ENCODE data around the gene TBC1D22A. TPM values are rescaled to one million over a fixed set of nuclear protein-coding genes. Genes with fewer than 3 reads are reported as not detected.
A peak's percentile ranks its signal among the peaks of the same experiment; 100 is the strongest.

The TBC1D22A gene
- total RNA-seq, 1 donor from 2014 or later: 28.9 TPM

- no peak for DNase-seq (ENCODE audit: extremely low spot score, unreplicated experiment)
- no peak overlapping the region for H3K4me3 Mint-ChIP-seq (ENCODE audit: unreplicated experiment)
- no peaks in the 10 kb centered on the region for H3K27me3 Mint-ChIP-seq (ENCODE audit: unreplicated experiment)
- H3K36me3 Mint-ChIP-seq (ENCODE audit: unreplicated experiment): peaks cover 23% of the 10 kb centered on the region
- H3K9me3 Mint-ChIP-seq (ENCODE audit: unreplicated experiment): no peaks in the 10 kb centered on the region
- no peak for TF ChIP-seq CTCF (IDR thresholded peaks at IDR 0.05)
- H3K27ac Mint-ChIP-seq (ENCODE audit: unreplicated experiment): peak overlapping the region; percentile 9
- H3K4me1 Mint-ChIP-seq (ENCODE audit: unreplicated experiment): peaks cover 3% of the 10 kb centered on the region
These were observed 133.7 kb downstream of the TBC1D22A start for GRCh38 chr22:46896166-46896565.

GRCh38 chr22:46896568-46897245, 134.3 kb downstream of the TBC1D22A start:
- Mint-ChIP-seq H3K4me1 (ENCODE audit: unreplicated experiment) (peaks cover 3% of the 10 kb centered on the region), H3K27me3 (ENCODE audit: unreplicated experiment) (no peaks in the 10 kb centered on the region), H3K27ac (ENCODE audit: unreplicated experiment) (no peak overlapping the region), H3K9me3 (ENCODE audit: unreplicated experiment) (no peaks in the 10 kb centered on the region), H3K4me3 (ENCODE audit: unreplicated experiment) (no peak overlapping the region), H3K36me3 (ENCODE audit: unreplicated experiment) (peaks cover 22% of the 10 kb centered on the region)
- TF ChIP-seq CTCF (IDR thresholded peaks at IDR 0.05): no peak
- no peak for DNase-seq (ENCODE audit: extremely low spot score, unreplicated experiment)

- Mint-ChIP-seq H3K27ac (ENCODE audit: unreplicated experiment) (no peak overlapping the region), H3K9me3 (ENCODE audit: unreplicated experiment) (no peaks in the 10 kb centered on the region), H3K27me3 (ENCODE audit: unreplicated experiment) (no peaks in the 10 kb centered on the region), H3K36me3 (ENCODE audit: unreplicated experiment) (peaks cover 22% of the 10 kb centered on the region), H3K4me1 (ENCODE audit: unreplicated experiment) (peaks cover 3% of the 10 kb centered on the region), H3K4me3 (ENCODE audit: unreplicated experiment) (no peak overlapping the region)
- DNase-seq (ENCODE audit: extremely low spot score, unreplicated experiment): no peak
- no peak for TF ChIP-seq CTCF (IDR thresholded peaks at IDR 0.05)
These were observed 134.8 kb downstream of the TBC1D22A start for GRCh38 chr22:46897246-46897623.

GRCh38 chr22:46900549-46900948, 138.1 kb downstream of the TBC1D22A start:
- Mint-ChIP-seq H3K4me1 (ENCODE audit: unreplicated experiment) (peaks cover 3% of the 10 kb centered on the region), H3K27ac (ENCODE audit: unreplicated experiment) (no peak overlapping the region), H3K9me3 (ENCODE audit: unreplicated experiment) (no peaks in the 10 kb centered on the region), H3K36me3 (ENCODE audit: unreplicated experiment) (peaks cover 20% of the 10 kb centered on the region), H3K27me3 (ENCODE audit: unreplicated experiment) (no peaks in the 10 kb centered on the region), H3K4me3 (ENCODE audit: unreplicated experiment) (no peak overlapping the region)
- no peak for DNase-seq (ENCODE audit: extremely low spot score, unreplicated experiment)
- no peak for TF ChIP-seq CTCF (IDR thresholded peaks at IDR 0.05)

- no peak for TF ChIP-seq CTCF (IDR thresholded peaks at IDR 0.05)
- DNase-seq (ENCODE audit: extremely low spot score, unreplicated experiment): peak; percentile 60
- Mint-ChIP-seq H3K27ac (ENCODE audit: unreplicated experiment) (no peak overlapping the region), H3K4me3 (ENCODE audit: unreplicated experiment) (no peak overlapping the region), H3K36me3 (ENCODE audit: unreplicated experiment) (peaks cover 9% of the 10 kb centered on the region), H3K27me3 (ENCODE audit: unreplicated experiment) (no peaks in the 10 kb centered on the region), H3K9me3 (ENCODE audit: unreplicated experiment) (no peaks in the 10 kb centered on the region), H3K4me1 (ENCODE audit: unreplicated experiment) (peaks cover 1% of the 10 kb centered on the region)
These were observed 140.0 kb downstream of the TBC1D22A start for GRCh38 chr22:46902436-46902835.

Measured in osteocyte (in vitro differentiated cells).